Measurements from ENCODE around the gene RAB35. TPM values are rescaled to one million over a fixed set of nuclear protein-coding genes. Genes with fewer than 3 reads are reported as not detected.

The RAB35 gene
- total RNA-seq, 2 experiments from 2014 or later: 38.2 to 41.5 TPM

GRCh38 chr12:120060196-120060595 is 56.4 kb downstream of the RAB35 start:
- Mint-ChIP-seq H3K27me3 (no peaks in the 10 kb centered on the region), H3K36me3 (ENCODE audit: low read depth) (peaks cover 31% of the 10 kb centered on the region), H3K4me3 (no peak overlapping the region), H3K27ac (no peak overlapping the region), H3K9me3 (no peaks in the 10 kb centered on the region), H3K4me1 (ENCODE audit: low read depth) (peaks cover 17% of the 10 kb centered on the region)
- intact Hi-C loops (cut with micrococcal nuclease): no loop called here
- no peak for TF ChIP-seq CTCF (IDR thresholded peaks at IDR 0.05)
- ChIA-PET POLR2A (interaction anchor here (0.6 to 0.8 kb wide), 2 partner anchors 12 to 151 kb away, joined by 3 read pairs; no protein-coding TSS in a partner anchor), CTCF (interaction anchor here (0.9 to 1.5 kb wide), 2 partner anchors 27 to 137 kb away, joined by 3 read pairs; no protein-coding TSS in a partner anchor)
- no peak for ATAC-seq
- no peak for DNase-seq

GRCh38 chr12:120056739-120057138 is 59.8 kb downstream of the RAB35 start:
- peaks cover 26% of the 10 kb centered on the region for H3K36me3 Mint-ChIP-seq (ENCODE audit: low read depth)
- no peak for TF ChIP-seq CTCF (IDR thresholded peaks at IDR 0.05)
- H3K9me3 Mint-ChIP-seq: no peaks in the 10 kb centered on the region
- POLR2A ChIA-PET: interaction anchor here (0.6 to 1.5 kb wide), 3 partner anchors 8 to 234 kb away, joined by 3 read pairs; no protein-coding TSS in a partner anchor
- ATAC-seq: no peak
- H3K27ac Mint-ChIP-seq: no peak overlapping the region
- no peak for DNase-seq
- CTCF ChIA-PET: interaction anchor here (1.9 kb wide), 1 partner anchor 9 kb away, joined by 5 read pairs; no protein-coding TSS in a partner anchor
- H3K4me3 Mint-ChIP-seq: no peak overlapping the region
- no peaks in the 10 kb centered on the region for H3K27me3 Mint-ChIP-seq
- peaks cover 18% of the 10 kb centered on the region for H3K4me1 Mint-ChIP-seq (ENCODE audit: low read depth)
- intact Hi-C loops (cut with micrococcal nuclease): no loop called here

GRCh38 chr12:120055231-120056000 is 61.1 kb downstream of the RAB35 start:
- POLR2A ChIA-PET: no interaction called here
- H3K27ac Mint-ChIP-seq: no peak overlapping the region
- no peaks in the 10 kb centered on the region for H3K27me3 Mint-ChIP-seq
- no peaks in the 10 kb centered on the region for H3K9me3 Mint-ChIP-seq
- no peak overlapping the region for H3K4me3 Mint-ChIP-seq
- CTCF ChIA-PET: no interaction called here
- DNase-seq (no peak), ATAC-seq (no peak)
- peaks cover 30% of the 10 kb centered on the region for H3K36me3 Mint-ChIP-seq (ENCODE audit: low read depth)
- intact Hi-C loops (cut with micrococcal nuclease): no loop called here
- no peak for TF ChIP-seq CTCF (IDR thresholded peaks at IDR 0.05)
- H3K4me1 Mint-ChIP-seq (ENCODE audit: low read depth): peaks cover 21% of the 10 kb centered on the region

GRCh38 chr12:120054293-120054692 is 62.3 kb downstream of the RAB35 start:
- H3K4me1 Mint-ChIP-seq (ENCODE audit: low read depth): peaks cover 21% of the 10 kb centered on the region
- POLR2A ChIA-PET: no interaction called here
- no peaks in the 10 kb centered on the region for H3K9me3 Mint-ChIP-seq
- no peak overlapping the region for H3K4me3 Mint-ChIP-seq
- CTCF ChIA-PET: interaction anchor here (0.7 to 0.9 kb wide), 4 partner anchors 12 to 64 kb away, joined by 3 read pairs; no protein-coding TSS in a partner anchor
- H3K36me3 Mint-ChIP-seq (ENCODE audit: low read depth): peaks cover 35% of the 10 kb centered on the region
- intact Hi-C loops (cut with micrococcal nuclease): no loop called here
- no peaks in the 10 kb centered on the region for H3K27me3 Mint-ChIP-seq
- TF ChIP-seq CTCF (IDR thresholded peaks at IDR 0.05): no peak
- ATAC-seq (no peak), DNase-seq (no peak)
- H3K27ac Mint-ChIP-seq: no peak overlapping the region

GRCh38 chr12:120051535-120051934 is 65.0 kb downstream of the RAB35 start:
- Mint-ChIP-seq H3K27ac (no peak overlapping the region), H3K4me1 (ENCODE audit: low read depth) (peaks cover 46% of the 10 kb centered on the region), H3K27me3 (no peaks in the 10 kb centered on the region), H3K4me3 (no peak overlapping the region), H3K36me3 (ENCODE audit: low read depth) (peaks cover 40% of the 10 kb centered on the region), H3K9me3 (no peaks in the 10 kb centered on the region)
- CTCF ChIA-PET: no interaction called here
- no peak for ATAC-seq
- POLR2A ChIA-PET: no interaction called here
- intact Hi-C loops (cut with micrococcal nuclease): no loop called here
- TF ChIP-seq CTCF (IDR thresholded peaks at IDR 0.05): no peak
- DNase-seq: no peak
